Neuronal stem cell (in vitro differentiated cells): ENCODE measurements around the gene EDRF1.

ENCODE experiments used
- DNase-seq: peaks from one replicate; pipeline ENCODE4 v3.0.0-alpha.2; 2013; ENCODE audit warnings: low spot score
- H2AFZ ChIP-seq: one replicate; pipeline ENCODE4 v1.6.1; 2013; ENCODE audit warnings: mild to moderate bottlenecking, low read length, inconsistent platforms
- H2AK5ac ChIP-seq: 2 replicates; pipeline ENCODE4 v1.6.1; 2013; ENCODE audit warnings: low read depth, mild to moderate bottlenecking, inconsistent platforms, low read length, moderate library complexity, mixed read lengths
- H2BK120ac ChIP-seq: 2 replicates; pipeline ENCODE4 v1.6.1; 2013; ENCODE audit warnings: low read depth, mild to moderate bottlenecking, inconsistent platforms, low read length, moderate library complexity, mixed read lengths
- H2BK12ac ChIP-seq: one replicate; pipeline ENCODE4 v1.6.1; 2013; ENCODE audit warnings: low read length, inconsistent platforms
- H2BK15ac ChIP-seq: 2 replicates; pipeline ENCODE4 v1.6.1; 2013; ENCODE audit warnings: mild to moderate bottlenecking, low read length, inconsistent platforms, mixed read lengths
- H2BK5ac ChIP-seq: one replicate; pipeline ENCODE4 v1.6.1; 2013; ENCODE audit warnings: inconsistent platforms, mild to moderate bottlenecking, low read length, moderate library complexity
- H3K14ac ChIP-seq: one replicate; pipeline ENCODE4 v1.6.1; 2013; ENCODE audit warnings: low read length, inconsistent platforms
- H3K18ac ChIP-seq: 2 replicates; pipeline ENCODE4 v1.6.1; 2013; ENCODE audit warnings: low read length, inconsistent platforms
- H3K23ac ChIP-seq: 2 replicates; pipeline ENCODE4 v1.6.1; 2013; ENCODE audit warnings: low read depth, mild to moderate bottlenecking, mixed read lengths, low read length, inconsistent platforms; ENCODE audit not compliant: poor library complexity
- H3K27ac ChIP-seq: replicated peaks from 3 replicates; pipeline ENCODE4 v1.5.1; 2013; ENCODE audit warnings: low read length, inconsistent platforms
- H3K27me3 ChIP-seq, 3 experiments: 2 replicates each; pipeline ENCODE4 v1.6.1; 2013; ENCODE audit warnings: low read length in 3 of 3, mild to moderate bottlenecking in 2 of 3, inconsistent platforms in 1 of 3, low read depth in 1 of 3, mixed read lengths in 1 of 3, moderate library complexity in 1 of 3; ENCODE audit not compliant: control insufficient read depth in 3 of 3, insufficient read depth in 3 of 3
- H3K36me3 ChIP-seq, 2 donors: replicated peaks in 1 of 2; 2 replicates each; pipeline ENCODE4 v1.6.1; 2013; ENCODE audit warnings: low read length in 2 of 2; ENCODE audit not compliant: control insufficient read depth in 2 of 2, insufficient read depth in 2 of 2
- H3K4ac ChIP-seq: 2 replicates; pipeline ENCODE4 v1.6.1; 2013; ENCODE audit warnings: inconsistent platforms, mild to moderate bottlenecking, low read length, moderate library complexity
- H3K4me1 ChIP-seq, 2 donors: 1 replicate in 1 of 2; 2 replicates in 1 of 2; pipeline ENCODE4 v1.6.1; 2013; ENCODE audit warnings: low read length in 2 of 2, low read depth in 1 of 2; ENCODE audit not compliant: control insufficient read depth in 2 of 2, insufficient read depth in 1 of 2
- H3K4me2 ChIP-seq: one replicate; pipeline ENCODE4 v1.6.1; 2013; ENCODE audit warnings: mild to moderate bottlenecking, low read length, inconsistent platforms; ENCODE audit not compliant: insufficient read depth, poor library complexity, severe bottlenecking
- H3K4me3 ChIP-seq, 2 donors: 2 replicates each; pipeline ENCODE4 v1.5.1; 2013; ENCODE audit warnings: low read length in 2 of 2, mild to moderate bottlenecking in 2 of 2, inconsistent platforms in 1 of 2, moderate library complexity in 1 of 2
- H3K79me1 ChIP-seq: one replicate; pipeline ENCODE4 v1.6.1; 2013; ENCODE audit warnings: low read depth, mild to moderate bottlenecking, inconsistent platforms, low read length, moderate library complexity
- H3K9ac ChIP-seq: one replicate; pipeline ENCODE4 v1.6.1; 2013; ENCODE audit warnings: mild to moderate bottlenecking, low read depth, low read length, inconsistent platforms; ENCODE audit not compliant: poor library complexity
- H3K9me3 ChIP-seq, 2 donors: replicated peaks in 1 of 2; 2 replicates each; pipeline versions ENCODE3 to v1.6.1; 2013; ENCODE audit warnings: low read length in 2 of 2, mild to moderate bottlenecking in 2 of 2, inconsistent platforms in 1 of 2, low read depth in 1 of 2, mixed read lengths in 1 of 2, moderate library complexity in 1 of 2; ENCODE audit not compliant: control insufficient read depth in 2 of 2, insufficient read depth in 1 of 2
- H4K8ac ChIP-seq: one replicate; pipeline ENCODE4 v1.6.1; 2013; ENCODE audit warnings: low read depth, mild to moderate bottlenecking, inconsistent platforms, low read length, moderate library complexity
- H4K91ac ChIP-seq: one replicate; pipeline ENCODE4 v1.6.1; 2013; ENCODE audit warnings: low read length, low read depth, mild to moderate bottlenecking, inconsistent platforms; ENCODE audit not compliant: poor library complexity
- WGBS, 2 donors: extraction: QIAGEN DNeasy Blood & Tissue Kit; methylation state at CpG; one replicate each; pipeline ENCODE4 v1.1.7; 2013; ENCODE audit warnings: missing lambda C conversion rate in 2 of 2, mixed read lengths in 1 of 2; ENCODE audit not compliant: insufficient read length in 2 of 2, insufficient replicate concordance in 1 of 2; ENCODE audit errors: extremely low coverage in 2 of 2; 5-methylcytosine and 5-hydroxymethylcytosine counted together

Gene EDRF1

GRCh38 chr10:125811251-125811650 lies 91.7 kb downstream of the EDRF1 start:
- Histone ChIP-seq H3K4me3 (no peak overlapping the region), H3K4ac (no peak overlapping the region), H2BK12ac (no peak overlapping the region), H3K4me2 (no peak overlapping the region), H3K27me3 (no peaks in the 10 kb centered on the region), H4K8ac (no peak overlapping the region), H3K14ac (no peak overlapping the region), H3K9me3 (peaks cover 0 to 4% of the 10 kb centered on the region in 2 donors), H2BK120ac (no peak overlapping the region), H2AK5ac (no peak overlapping the region), H2AFZ (no peak overlapping the region), H3K79me1 (peaks cover 2% of the 10 kb centered on the region), H3K4me1 (no peaks in the 10 kb centered on the region), H3K18ac (no peak overlapping the region), H3K9ac (no peak overlapping the region), H4K91ac (no peak overlapping the region), H2BK15ac (no peak overlapping the region), H2BK5ac (no peak overlapping the region), H3K23ac (no peak overlapping the region), H3K36me3 (peaks cover 7 to 79% of the 10 kb centered on the region in 2 donors), H3K27ac (no peak overlapping the region)
- DNase-seq: no peak
- WGBS, 2 donors: no CpG with 5 or more reads among the region's 1 CpG

- peaks cover 2% of the 10 kb centered on the region for H3K79me1 ChIP-seq
- peaks cover 0 to 4% of the 10 kb centered on the region in 2 donors for H3K9me3 ChIP-seq
- no peak overlapping the region for H3K9ac ChIP-seq
- no peak overlapping the region for H4K8ac ChIP-seq
- no peak overlapping the region for H2BK5ac ChIP-seq
- no peak overlapping the region for H2BK12ac ChIP-seq
- H3K4ac ChIP-seq: no peak overlapping the region
- H2AFZ ChIP-seq: no peak overlapping the region
- DNase-seq: no peak
- no peak overlapping the region for H3K4me2 ChIP-seq
- no peak overlapping the region for H3K18ac ChIP-seq
- no CpG with 5 or more reads among the region's 1 CpG for WGBS, 2 donors
- no peak overlapping the region for H3K23ac ChIP-seq
- H3K4me1 ChIP-seq: no peaks in the 10 kb centered on the region
- no peak overlapping the region for H2AK5ac ChIP-seq
- no peak overlapping the region for H2BK15ac ChIP-seq
- H3K36me3 ChIP-seq: peaks cover 7 to 71% of the 10 kb centered on the region in 2 donors
- no peak overlapping the region for H3K27ac ChIP-seq
- no peak overlapping the region for H4K91ac ChIP-seq
- H2BK120ac ChIP-seq: no peak overlapping the region
- no peak overlapping the region for H3K14ac ChIP-seq
- no peaks in the 10 kb centered on the region for H3K27me3 ChIP-seq
- H3K4me3 ChIP-seq: no peak overlapping the region
Observed at GRCh38 chr10:125812128-125812750, 92.7 kb downstream of the EDRF1 start.
